Activated CD4-positive, alpha-beta T cell treated with anti-CD3 and anti-CD28 coated beads for 4 hours (primary cell): ENCODE results near the gene NUDT2.

Source experiments
- DNase-seq, 2 donors: peaks; one replicate each; pipeline ENCODE4 v3.0.0-alpha.2; 2020

The NUDT2 gene

DNA sequence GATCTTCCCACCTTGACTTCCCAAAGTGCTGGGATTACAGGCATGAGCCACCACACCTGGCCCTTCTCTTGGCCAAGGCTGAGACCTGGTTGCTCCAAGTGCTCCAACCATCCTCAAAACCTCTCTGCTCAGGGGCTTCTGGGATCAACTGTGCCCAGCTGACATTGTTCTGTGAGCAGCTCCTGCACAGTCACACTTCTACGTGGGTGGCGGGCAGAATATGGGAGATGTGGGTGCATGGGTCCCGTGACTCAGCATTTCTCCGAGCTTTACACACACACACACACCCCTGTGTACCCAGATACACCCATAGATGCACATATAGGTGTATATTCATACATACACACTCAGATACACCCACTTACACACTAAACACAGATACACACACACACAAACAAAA is 57.9 kb downstream of the NUDT2 start:
- no peak for DNase-seq

GRCh38 chr9:34392511-34392910 is 63.1 kb downstream of the NUDT2 start:
- DNase-seq, result no peak
